IPS-15b (cell line): Measurements from ENCODE around the gene MPC1.
"Not testable (repeated sequence)": the region's sequence is repeated elsewhere in the genome, so short reads cannot be mapped to it uniquely, and the experiment has no call there.

Experiments used
- H3K27me3 ChIP-seq: one replicate; pipeline ENCODE4 v1.6.1; 2013; ENCODE audit warnings: low read length; ENCODE audit not compliant: control insufficient read depth, insufficient read depth
- H3K36me3 ChIP-seq: one replicate; pipeline ENCODE4 v1.6.1; 2013; ENCODE audit warnings: low read length; ENCODE audit not compliant: control insufficient read depth, insufficient read depth
- H3K4me1 ChIP-seq: one replicate; pipeline ENCODE4 v1.6.1; 2013; ENCODE audit warnings: mild to moderate bottlenecking, low read length; ENCODE audit not compliant: control insufficient read depth, insufficient read depth
- H3K4me3 ChIP-seq: one replicate; pipeline ENCODE4 v1.5.1; 2013; ENCODE audit warnings: low read depth, low read length
- H3K9ac ChIP-seq: one replicate; pipeline ENCODE4 v1.6.1; 2013; ENCODE audit warnings: low read depth, mild to moderate bottlenecking, low read length
- H3K9me3 ChIP-seq: one replicate; pipeline ENCODE4 v1.6.1; 2013; ENCODE audit warnings: mild to moderate bottlenecking, low read length; ENCODE audit not compliant: control insufficient read depth, insufficient read depth

The MPC1 gene

DNA sequence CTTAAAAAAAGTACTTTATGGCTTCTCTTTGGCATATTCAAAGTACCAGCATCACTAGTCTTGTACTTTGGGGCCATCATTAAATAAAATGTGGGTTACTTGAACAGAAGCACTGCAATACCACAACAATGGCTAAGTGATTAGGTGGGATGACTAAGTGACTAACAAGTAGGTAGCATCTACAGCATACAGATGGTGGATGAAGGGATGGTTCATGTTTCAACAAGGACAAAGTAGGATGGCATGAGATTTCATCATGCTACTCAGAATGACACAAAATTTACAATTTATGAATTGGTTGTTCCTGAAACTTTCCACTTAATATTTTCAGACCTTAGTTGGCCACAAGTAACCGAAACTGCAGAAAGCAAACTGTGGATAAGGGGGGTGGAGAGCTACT, 7.7 kb downstream of the MPC1 start:
- Histone ChIP-seq H3K27me3 (no peaks in the 10 kb centered on the region), H3K4me3 (no peak overlapping the region), H3K9me3 (no peaks in the 10 kb centered on the region), H3K9ac (no peak overlapping the region), H3K4me1 (no peaks in the 10 kb centered on the region), H3K36me3 (no peaks in the 10 kb centered on the region)

DNA sequence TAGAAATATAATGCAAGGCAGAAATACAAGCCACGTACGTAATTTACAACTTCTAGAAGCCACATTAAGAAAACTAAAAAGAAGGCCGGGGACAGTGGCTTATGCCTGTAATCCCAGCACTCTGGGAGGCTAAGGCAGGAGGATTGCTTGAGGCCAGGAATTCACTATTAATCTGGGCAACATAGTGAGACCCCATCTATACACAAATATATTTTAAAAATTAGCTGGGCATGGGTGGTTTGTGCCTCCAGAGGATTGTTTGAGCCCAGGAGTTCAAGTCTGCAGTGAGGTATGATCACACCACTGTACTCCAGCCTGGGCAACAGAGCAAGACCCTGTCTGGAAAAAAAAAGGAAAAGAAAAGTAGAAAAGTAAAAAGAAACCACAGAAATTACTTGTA, 12.3 kb downstream of the MPC1 start:
- H3K9me3 ChIP-seq: no peaks in the 10 kb centered on the region
- peaks cover 18% of the 10 kb centered on the region for H3K4me1 ChIP-seq
- no peak overlapping the region for H3K4me3 ChIP-seq
- no peaks in the 10 kb centered on the region for H3K27me3 ChIP-seq
- H3K36me3 ChIP-seq: no peaks in the 10 kb centered on the region
- no peak overlapping the region for H3K9ac ChIP-seq

DNA sequence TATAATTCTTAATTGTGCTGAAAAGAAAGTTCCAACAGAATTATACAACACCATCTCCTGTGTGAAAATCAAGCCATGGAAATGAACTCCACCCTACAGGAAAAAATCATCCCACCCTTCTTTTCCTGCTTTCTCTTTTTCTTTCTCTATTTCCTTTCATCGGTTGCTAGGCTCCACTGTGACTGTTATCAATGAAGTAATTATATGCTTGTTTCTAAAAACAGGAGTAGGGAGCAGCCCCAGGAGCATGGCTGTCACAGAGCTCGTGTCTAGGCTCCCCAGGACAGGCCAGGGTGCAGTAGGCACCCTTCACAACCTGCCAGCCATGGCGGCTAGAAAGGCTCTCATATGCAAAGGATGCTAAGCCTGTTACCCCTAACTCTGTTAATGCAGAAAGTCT, 13.0 kb downstream of the MPC1 start:
- peaks cover 23% of the 10 kb centered on the region for H3K4me1 ChIP-seq
- H3K9ac ChIP-seq: no peak overlapping the region
- H3K9me3 ChIP-seq: no peaks in the 10 kb centered on the region
- H3K27me3 ChIP-seq: no peaks in the 10 kb centered on the region
- no peak overlapping the region for H3K4me3 ChIP-seq
- H3K36me3 ChIP-seq: no peaks in the 10 kb centered on the region

DNA sequence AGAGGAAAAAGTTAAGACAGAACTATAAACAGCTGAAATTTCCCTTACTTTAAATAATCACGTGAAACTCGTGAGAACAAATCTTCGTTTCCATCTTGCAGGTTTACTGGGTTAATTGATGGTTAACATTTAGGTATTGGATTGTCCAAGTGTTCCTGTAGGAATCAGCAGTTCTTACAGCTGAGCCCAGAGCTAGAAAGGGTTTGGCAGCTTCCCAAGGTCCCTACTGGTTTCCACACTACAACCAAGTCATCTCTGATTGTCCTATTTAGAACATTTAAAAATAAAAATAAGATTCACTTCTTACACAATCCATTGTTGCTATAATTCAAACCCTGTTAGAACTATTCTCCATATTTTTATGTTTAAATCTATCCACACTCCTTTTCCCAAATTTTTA, 15.8 kb downstream of the MPC1 start:
- Histone ChIP-seq H3K27me3 (no peaks in the 10 kb centered on the region), H3K4me1 (peaks cover 28% of the 10 kb centered on the region), H3K9ac (no peak overlapping the region), H3K4me3 (no peak overlapping the region), H3K36me3 (no peaks in the 10 kb centered on the region), H3K9me3 (no peaks in the 10 kb centered on the region)

DNA sequence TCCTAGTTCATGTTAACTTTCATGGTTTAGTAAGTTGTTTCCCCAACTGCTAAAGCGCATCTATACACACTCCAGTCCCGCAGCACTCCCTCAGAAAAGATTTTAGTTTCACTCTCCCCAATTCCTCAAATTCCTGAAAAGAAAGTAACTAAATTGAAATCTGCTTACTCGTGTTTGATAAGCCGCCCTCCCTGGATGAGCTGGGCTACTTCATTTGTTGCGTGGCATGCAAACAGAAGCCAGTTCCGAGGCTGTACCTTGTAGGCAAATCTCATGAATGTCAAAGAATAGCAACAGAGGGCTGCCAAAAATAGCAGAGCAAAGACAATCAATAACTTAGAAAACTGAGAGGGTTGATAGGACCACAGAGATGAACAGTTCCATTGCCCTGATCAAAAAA, 16.9 kb downstream of the MPC1 start:
- Histone ChIP-seq H3K4me1 (peaks cover 28% of the 10 kb centered on the region), H3K9me3 (no peaks in the 10 kb centered on the region), H3K4me3 (peak overlapping the region; percentile 1), H3K27me3 (no peaks in the 10 kb centered on the region), H3K9ac (no peak overlapping the region), H3K36me3 (no peaks in the 10 kb centered on the region)

DNA sequence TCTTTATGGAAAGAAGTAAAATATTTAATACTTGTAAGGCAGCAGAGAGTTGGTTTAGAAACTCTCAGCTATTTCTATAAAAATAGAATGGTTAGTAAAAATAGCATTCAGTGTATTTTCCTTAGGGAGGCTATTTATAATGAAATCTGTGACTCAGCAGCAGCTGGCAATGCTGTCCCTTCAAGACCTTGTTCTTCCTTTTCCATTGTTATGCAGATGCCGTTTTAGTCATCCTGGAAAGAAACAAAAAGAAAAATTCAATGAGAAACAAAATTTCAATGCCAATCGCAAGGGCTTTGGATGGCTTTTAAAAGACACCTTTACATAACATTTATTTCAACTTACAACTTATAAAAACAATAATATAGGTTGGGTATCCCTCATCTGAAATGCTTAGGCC, 17.5 kb downstream of the MPC1 start:
- H3K9me3 ChIP-seq: no peaks in the 10 kb centered on the region
- H3K27me3 ChIP-seq: no peaks in the 10 kb centered on the region
- no peaks in the 10 kb centered on the region for H3K36me3 ChIP-seq
- peaks cover 28% of the 10 kb centered on the region for H3K4me1 ChIP-seq
- H3K9ac ChIP-seq: no peak overlapping the region
- no peak overlapping the region for H3K4me3 ChIP-seq

DNA sequence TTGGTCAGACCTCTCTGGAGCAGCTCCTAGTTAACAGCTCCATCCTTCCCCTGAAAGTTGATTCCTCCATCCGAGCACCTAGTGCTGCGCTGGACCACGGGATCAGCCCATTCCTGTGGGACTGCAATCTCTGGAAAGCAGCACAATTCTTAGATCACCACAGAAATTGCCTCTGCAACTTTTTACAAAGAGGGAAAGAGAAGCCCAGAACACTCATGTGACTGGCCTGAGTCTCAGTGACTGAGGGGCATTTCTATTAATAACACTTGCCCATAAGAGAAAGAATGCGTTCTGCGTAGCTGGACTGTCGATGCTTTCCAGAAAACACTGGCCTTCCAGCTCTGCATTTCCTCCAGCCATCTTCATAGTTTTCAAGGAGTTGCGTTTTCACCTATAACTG, 18.3 kb downstream of the MPC1 start:
- Histone ChIP-seq H3K9me3 (no peaks in the 10 kb centered on the region), H3K4me1 (peaks cover 28% of the 10 kb centered on the region), H3K4me3 (no peak overlapping the region), H3K27me3 (no peaks in the 10 kb centered on the region), H3K9ac (no peak overlapping the region), H3K36me3 (no peaks in the 10 kb centered on the region)

DNA sequence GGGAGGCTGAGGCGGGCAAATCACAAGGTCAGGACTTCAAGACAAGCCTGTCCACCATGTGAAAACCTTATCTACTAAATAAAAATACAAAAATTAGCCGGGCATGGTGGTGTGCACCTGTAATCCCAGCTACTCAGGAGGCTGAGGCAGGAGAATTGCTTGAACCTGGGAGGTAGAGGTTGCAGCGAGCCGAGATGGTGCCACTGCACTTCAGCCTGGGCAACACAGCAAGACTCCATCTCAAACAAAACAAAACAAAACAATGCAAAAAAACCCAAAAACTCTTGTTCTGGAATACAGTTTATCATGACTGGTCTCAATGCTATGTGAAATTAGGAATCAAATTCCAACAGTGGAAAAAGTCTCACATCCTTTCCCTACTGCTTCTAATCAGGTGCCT, 20.3 kb downstream of the MPC1 start:
- peaks cover 26% of the 10 kb centered on the region for H3K4me1 ChIP-seq
- H3K27me3 ChIP-seq, H3K9ac ChIP-seq, H3K9me3 ChIP-seq, H3K4me3 ChIP-seq, H3K36me3 ChIP-seq: not testable (repeated sequence)

DNA sequence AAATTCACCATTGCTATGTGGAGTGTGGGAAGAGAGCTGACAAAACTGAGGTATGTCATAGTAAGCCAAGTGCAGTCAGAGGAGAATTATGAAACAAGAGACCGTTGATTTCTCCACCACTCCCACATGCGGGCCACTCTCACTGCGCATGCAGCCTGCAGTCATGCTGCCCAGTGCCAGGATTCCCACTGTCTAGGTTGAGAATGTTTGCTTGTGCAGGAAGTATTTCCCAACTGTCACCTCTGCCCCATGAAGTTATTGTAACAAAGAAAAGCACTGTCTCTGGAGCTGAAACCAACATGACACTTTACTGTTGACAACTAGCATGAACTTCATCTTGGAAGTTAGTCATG, 21.7 kb downstream of the MPC1 start:
- Histone ChIP-seq H3K36me3 (no peaks in the 10 kb centered on the region), H3K4me1 (peaks cover 16% of the 10 kb centered on the region), H3K27me3 (no peaks in the 10 kb centered on the region), H3K9me3 (no peaks in the 10 kb centered on the region), H3K4me3 (no peak overlapping the region), H3K9ac (no peak overlapping the region)

DNA sequence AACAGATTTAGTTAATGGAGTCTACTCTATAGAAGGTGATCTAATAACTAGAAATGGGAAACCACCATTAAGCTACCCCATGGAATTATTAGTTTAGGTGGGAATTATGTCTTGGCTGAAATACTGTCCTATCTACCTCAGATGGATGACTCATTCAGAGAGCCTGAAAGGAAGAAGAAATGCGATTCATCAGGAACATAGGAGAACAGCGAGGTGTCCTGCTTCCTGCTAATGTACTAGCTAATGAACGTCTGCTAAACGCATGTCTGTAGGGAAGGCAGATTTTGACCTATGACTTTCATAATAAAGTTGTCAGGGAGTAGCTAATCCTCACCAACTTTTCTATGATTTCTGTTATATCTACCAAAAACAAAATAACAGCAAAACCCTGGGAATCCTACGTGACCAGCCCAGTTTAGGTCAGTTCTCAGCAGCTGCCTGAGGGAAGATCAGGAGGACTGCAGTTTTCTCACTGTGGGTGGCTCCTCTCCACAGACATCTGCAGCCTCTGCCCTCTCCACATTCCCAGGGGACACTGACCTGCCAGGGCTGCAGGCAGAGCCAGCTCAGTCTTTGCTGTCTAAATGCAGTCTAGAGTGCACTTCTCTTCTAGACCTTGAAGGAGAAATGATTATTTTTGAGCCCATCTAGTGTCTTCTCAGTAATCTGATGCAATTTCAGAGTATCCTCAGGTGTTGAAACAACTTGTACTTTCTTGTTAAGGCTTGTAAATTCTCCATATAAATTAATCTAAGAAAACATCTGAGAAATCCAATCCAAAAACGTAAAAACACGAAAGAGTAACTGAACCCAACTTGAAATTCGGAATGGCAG, 22.3 kb downstream of the MPC1 start:
- Histone ChIP-seq H3K4me3 (no peak overlapping the region), H3K9ac (no peak overlapping the region), H3K9me3 (no peaks in the 10 kb centered on the region), H3K27me3 (no peaks in the 10 kb centered on the region), H3K36me3 (no peaks in the 10 kb centered on the region), H3K4me1 (peaks cover 11% of the 10 kb centered on the region)

DNA sequence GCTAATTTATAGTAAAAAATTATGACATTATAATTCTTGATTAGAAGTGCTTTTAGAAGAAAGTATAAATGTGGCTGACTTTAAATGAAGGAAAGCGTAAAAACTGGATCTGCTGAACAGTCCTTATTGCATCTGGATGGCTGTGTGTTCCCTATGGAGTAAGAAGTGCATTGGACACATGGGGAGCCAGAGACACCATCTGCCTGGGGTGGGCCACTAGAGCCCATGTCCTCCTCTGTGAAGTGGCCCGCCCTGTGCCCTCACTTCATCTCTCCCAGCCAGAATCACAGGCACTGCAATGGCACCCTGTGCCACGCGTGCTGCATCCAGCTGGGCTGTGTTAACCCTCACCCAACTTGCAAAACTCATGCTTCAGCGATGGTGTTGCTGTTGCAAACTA, 27.2 kb downstream of the MPC1 start:
- no peaks in the 10 kb centered on the region for H3K9me3 ChIP-seq
- H3K9ac ChIP-seq: no peak overlapping the region
- H3K36me3 ChIP-seq: no peaks in the 10 kb centered on the region
- no peaks in the 10 kb centered on the region for H3K27me3 ChIP-seq
- no peak overlapping the region for H3K4me3 ChIP-seq
- H3K4me1 ChIP-seq: peaks cover 5% of the 10 kb centered on the region

DNA sequence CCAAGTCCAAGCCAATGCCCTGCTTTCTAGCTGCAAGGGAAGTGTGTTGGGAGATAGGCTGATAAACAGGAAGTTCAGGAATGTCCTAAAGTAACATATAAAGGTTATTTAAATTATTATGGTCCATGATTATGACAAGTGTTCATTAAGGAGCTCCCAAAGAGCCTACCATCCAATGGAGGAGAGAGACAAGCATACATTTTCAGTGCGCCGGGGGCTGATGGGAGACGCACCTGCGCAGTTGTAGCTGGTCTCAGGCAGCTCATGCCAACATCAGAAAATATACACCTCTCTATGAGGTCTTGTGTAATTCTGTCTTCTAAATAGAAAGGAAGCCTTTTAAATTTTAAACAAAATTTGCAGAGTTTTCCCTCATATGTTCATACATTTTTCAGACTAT, 27.8 kb downstream of the MPC1 start:
- Histone ChIP-seq H3K9ac (no peak overlapping the region), H3K4me3 (no peak overlapping the region), H3K27me3 (no peaks in the 10 kb centered on the region), H3K4me1 (peaks cover 5% of the 10 kb centered on the region), H3K36me3 (no peaks in the 10 kb centered on the region), H3K9me3 (no peaks in the 10 kb centered on the region)
